CD4-positive, alpha-beta T cell treated with Interferon alpha-2 for 1 hour (primary cell): Measurements from ENCODE around the gene DOC2A.
A peak's percentile ranks its signal among the peaks of the same experiment; 100 is the strongest.
"Not testable (repeated sequence)": the region's sequence is repeated elsewhere in the genome, so short reads cannot be mapped to it uniquely, and the experiment has no call there.

Source experiments
- DNase-seq, 2 donors: peaks; one replicate each; pipeline ENCODE4 v3.0.0-alpha.2; 2020 to 2022

The DOC2A gene

GRCh38 chr16:30026449-30026848 is 15.6 kb upstream of the DOC2A start:
- no peak for DNase-seq

- no peak for DNase-seq
Measured at GRCh38 chr16:30025574-30025973, 14.7 kb upstream of the DOC2A start.

DNA sequence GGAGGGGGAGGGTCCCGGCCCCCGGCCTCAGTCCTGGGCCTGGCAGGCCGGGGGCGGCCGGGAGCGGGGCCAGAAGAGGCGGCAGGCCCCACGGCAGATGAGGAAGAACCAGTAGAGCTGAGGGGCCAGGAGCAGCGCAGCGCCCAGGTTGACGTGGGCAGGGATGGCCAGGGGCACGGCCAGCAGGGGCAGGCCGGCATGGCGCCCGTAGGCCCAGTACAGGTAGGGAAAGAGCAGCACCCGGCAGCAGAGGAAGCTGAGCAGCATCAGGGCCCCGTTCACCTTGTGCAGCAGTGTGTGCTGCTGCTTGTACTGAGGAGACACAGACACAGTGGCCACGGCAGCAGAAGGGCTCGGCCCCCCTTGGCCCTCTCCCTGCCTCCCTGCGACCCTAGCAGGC is 14.3 kb upstream of the DOC2A start:
- DNase-seq = no peak

DNA sequence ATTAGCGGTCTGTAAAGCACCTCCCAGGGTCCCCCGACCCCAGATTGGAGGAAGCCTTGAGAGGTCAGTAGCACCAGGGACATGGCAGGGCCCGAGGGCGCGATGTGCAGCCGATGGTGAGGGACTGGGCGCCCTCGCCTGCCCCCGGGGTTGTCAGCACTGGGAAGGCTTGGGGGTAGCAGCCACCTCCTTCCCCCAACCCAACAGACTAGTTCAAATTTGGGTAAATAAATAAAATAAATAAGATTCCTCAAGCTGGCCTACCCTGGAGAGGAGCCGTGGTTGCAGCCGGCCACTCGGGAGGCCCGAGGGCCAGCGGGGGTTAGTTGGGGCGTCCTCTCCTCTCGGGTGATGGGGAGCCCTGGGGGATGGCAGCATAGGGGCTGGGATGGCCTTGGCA is 13.6 kb upstream of the DOC2A start:
- no peak for DNase-seq

- DNase-seq = no peak
Measured at GRCh38 chr16:30023586-30023985, 12.8 kb upstream of the DOC2A start.

- no peak for DNase-seq
Measured at GRCh38 chr16:30022887-30023286, 12.1 kb upstream of the DOC2A start, which contains the start of gene C16orf92. TSS of gene C16orf92 (plus strand) at chr16:30023198. CDS start at chr16:30023341, 143 bp downstream.

- DNase-seq = no peak
Measured at GRCh38 chr16:30018731-30019158, 7.9 kb upstream of the DOC2A start.

DNA sequence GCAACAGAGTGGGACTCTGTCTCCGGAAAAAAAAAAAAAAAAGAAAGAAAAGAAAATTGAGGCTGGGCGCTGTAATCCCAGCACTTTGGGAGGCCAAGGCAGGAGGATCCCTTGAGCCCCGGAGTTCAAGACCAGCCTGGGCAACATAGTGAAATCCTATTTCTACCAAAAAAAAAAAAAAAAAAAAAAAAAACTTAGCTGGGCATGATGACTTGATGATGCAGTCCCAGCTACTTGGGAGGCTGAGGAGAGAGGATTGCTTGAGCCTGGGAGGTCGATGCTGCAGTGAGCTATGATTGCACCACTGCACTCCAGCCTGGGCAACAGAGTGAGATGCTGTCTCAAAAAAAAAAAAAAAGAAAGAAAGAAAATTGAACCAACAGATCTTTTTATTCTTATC is 7.1 kb upstream of the DOC2A start:
- DNase-seq = not testable (repeated sequence)

- no peak for DNase-seq
Measured at GRCh38 chr16:30017277-30017656, 6.4 kb upstream of the DOC2A start.

GRCh38 chr16:30016555-30017276 is 5.9 kb upstream of the DOC2A start:
- DNase-seq = no peak

DNA sequence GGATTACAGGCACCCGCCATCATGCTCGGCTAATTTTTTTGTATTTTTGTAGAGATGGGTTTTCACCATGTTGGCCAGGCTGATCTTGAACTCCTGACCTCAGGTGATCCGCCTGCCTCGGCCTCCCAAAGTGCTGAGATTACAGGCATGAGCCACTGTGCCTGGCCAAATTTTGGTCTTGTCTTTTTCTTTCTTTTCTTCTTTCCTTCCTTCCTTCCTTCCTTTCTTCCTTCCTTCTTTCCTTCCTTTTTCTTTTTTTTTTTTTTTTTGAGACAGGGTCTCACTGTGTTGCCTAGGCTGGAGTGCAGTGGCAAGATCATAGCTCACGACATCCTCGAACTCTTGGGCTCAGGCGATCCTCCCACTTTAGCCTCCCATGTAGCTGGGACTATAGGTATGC is 4.6 kb upstream of the DOC2A start:
- not testable (repeated sequence) for DNase-seq

DNA sequence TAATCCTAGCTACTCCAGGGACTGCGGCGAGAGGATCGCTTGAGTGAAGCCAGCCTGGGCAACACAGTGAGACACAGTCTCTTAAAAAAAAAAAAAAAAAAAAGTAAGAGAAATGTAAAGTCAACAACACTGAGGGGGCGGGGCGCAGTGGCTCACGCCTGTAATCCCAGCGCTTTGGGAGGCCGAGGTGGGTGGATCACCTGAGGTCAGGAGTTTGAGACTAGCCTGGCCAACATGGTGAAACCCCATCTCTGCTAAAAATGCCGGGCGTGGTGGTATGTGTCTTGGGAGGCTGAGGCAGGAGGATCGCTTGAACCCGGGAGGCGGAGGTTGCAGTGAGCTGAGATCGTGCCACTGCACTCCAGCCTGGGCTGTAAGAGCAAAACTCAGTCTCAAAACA is 1.8 kb upstream of the DOC2A start:
- not testable (repeated sequence) for DNase-seq

GRCh38 chr16:30011714-30012504 is 1.1 kb upstream of the DOC2A start:
- DNase-seq = no peak

DNA sequence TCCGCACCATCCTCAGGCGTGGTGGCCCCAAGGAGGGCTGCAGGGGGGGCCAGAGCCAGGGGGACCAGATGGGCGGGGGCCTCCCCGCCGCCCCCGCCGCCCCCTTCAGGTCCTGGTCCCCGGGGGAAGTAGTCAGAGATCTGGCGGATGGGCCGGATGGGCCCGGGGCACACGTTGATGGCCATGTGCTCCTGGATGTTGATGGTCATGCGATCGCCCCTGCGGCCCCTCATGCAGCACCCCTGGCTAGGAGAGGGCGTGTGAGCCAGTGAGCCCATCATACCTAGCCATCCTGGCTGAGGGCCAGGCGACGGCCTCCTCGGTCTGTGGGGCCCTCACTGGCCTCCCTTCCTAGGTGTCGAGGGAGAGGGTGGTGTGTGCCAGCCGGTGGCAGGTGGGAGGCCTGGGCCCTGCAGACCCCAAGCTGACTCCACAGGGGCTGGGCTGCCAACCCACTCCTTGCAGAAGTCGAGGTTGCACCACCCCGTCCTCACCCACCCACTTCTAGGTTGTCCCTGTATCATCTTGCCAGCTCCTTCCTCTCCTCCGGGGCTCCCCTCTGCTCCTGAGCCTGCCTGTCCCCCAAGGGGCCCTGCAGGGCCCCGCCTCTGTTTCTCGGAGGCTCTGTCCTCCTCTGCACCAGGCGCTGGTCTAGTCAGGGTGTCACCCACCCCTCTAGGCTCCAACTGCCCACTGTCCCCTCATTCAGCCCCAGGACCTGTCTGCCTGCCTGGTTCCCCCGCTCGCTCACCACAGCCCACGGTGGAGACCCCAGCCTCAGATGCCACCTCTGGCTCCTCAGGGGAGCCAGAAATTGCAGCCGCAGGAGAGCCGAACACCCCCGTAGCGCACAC is 610 bp downstream of the DOC2A start:
- DNase-seq = no peak

- DNase-seq = no peak
Measured at GRCh38 chr16:30009085-30009862, 1.6 kb downstream of the DOC2A start.

GRCh38 chr16:30007378-30007895 is 3.4 kb downstream of the DOC2A start:
- DNase-seq = no peak

GRCh38 chr16:30006659-30007377 is 4.0 kb downstream of the DOC2A start:
- DNase-seq = no peak

- no peak for DNase-seq
Measured at GRCh38 chr16:30006095-30006473, 4.7 kb downstream of the DOC2A start.

- peak; percentile 42 to 57 for DNase-seq
Measured at GRCh38 chr16:30005341-30006094, 5.3 kb downstream of the DOC2A start.

DNA sequence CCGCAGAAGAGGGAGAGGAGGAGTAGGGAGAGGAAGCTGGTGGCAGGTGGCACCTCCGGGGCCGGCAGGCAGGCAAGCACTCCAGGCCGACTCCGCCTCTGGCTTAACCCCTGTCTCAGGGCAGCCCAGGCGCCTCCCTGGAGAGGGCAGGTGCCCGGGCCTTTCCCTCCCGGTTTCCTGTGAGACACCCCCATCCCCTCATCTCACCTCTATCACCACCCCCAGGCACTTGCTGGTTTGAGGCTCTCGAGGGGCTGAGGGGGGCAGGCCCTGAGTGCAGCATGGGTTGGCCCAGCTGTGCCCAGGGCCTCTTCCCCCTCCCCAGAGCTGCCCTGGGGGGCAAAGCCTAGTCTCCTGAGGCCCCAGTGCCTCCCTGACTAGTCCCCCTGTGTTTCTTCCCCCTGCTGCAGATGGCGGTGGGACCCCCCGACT is 6.0 kb downstream of the DOC2A start:
- DNase-seq = no peak

DNA sequence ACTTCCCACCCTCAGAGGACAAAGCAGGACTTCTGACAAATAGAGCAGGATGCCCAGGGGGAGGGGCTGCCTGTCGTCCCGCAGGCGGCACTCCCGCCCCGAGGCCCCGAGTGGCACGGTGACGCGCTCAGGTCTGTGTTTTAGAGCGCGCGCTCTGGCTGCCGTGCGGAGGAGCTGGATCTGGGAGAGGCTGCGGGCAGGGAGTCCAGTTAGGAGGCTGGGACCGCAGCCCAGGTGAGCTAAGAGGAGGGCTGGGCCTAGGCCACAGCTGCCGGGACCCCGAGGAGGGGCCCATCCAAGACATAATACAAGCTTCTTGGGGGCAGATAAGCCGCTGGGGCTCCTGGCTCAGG is 6.4 kb downstream of the DOC2A start:
- no peak for DNase-seq
